Measurements from ENCODE around the gene FRYL. TPM values are rescaled to one million over a fixed set of nuclear protein-coding genes. Genes with fewer than 3 reads are reported as not detected.

The FRYL gene
- total and polyA plus RNA-seq, 2 donors = 33.2 to 44.2 TPM

GRCh38 chr4:48792348-48793006 is 12.4 kb upstream of the FRYL start:
- WGBS = 88% methylated on average over 5 of the region's 5 CpGs
- Histone ChIP-seq H3K27ac (ENCODE audit: low read depth in 1 of 2, low read length in 1 of 2) (no peak overlapping the region), H3K27me3 (ENCODE audit: control insufficient read depth in 2 of 2, insufficient read depth in 1 of 2, low read length in 1 of 2) (no peaks in the 10 kb centered on the region)

GRCh38 chr4:48791313-48791712 is 11.2 kb upstream of the FRYL start:
- Histone ChIP-seq H3K36me3 (ENCODE audit: control insufficient read depth in 2 of 2, insufficient read depth in 2 of 2, low read length in 1 of 2) (no peaks in the 10 kb centered on the region), H3K27me3 (ENCODE audit: control insufficient read depth in 2 of 2, insufficient read depth in 1 of 2, low read length in 1 of 2) (no peaks in the 10 kb centered on the region), H3K9me3 (ENCODE audit: control insufficient read depth in 2 of 2, insufficient read depth in 1 of 2, low read length in 1 of 2) (no peaks in the 10 kb centered on the region), H3K4me3 (ENCODE audit: low read length in 2 of 2) (no peak overlapping the region), H3K4me1 (ENCODE audit: control insufficient read depth in 2 of 2, insufficient read depth in 2 of 2, low read length in 2 of 2) (no peaks in the 10 kb centered on the region), H3K27ac (ENCODE audit: low read depth in 1 of 2, low read length in 1 of 2) (no peak overlapping the region)
- DNase-seq (ENCODE audit: low read depth in 6 of 9, low spot score in 9 of 9) = no peak

More at GRCh38 chr4:48792348-48793006, 12.4 kb upstream of the FRYL start:
- DNase-seq (ENCODE audit: low read depth in 6 of 9, low spot score in 9 of 9) = no peak
- Histone ChIP-seq H3K9me3 (ENCODE audit: control insufficient read depth in 2 of 2, insufficient read depth in 1 of 2, low read length in 1 of 2) (no peaks in the 10 kb centered on the region), H3K4me1 (ENCODE audit: control insufficient read depth in 2 of 2, insufficient read depth in 2 of 2, low read length in 2 of 2) (no peaks in the 10 kb centered on the region), H3K4me3 (ENCODE audit: low read length in 2 of 2) (no peak overlapping the region), H3K36me3 (ENCODE audit: control insufficient read depth in 2 of 2, insufficient read depth in 2 of 2, low read length in 1 of 2) (no peaks in the 10 kb centered on the region)

- H3K36me3 ChIP-seq (ENCODE audit: control insufficient read depth in 2 of 2, insufficient read depth in 2 of 2, low read length in 1 of 2) = no peaks in the 10 kb centered on the region
- no peaks in the 10 kb centered on the region for H3K27me3 ChIP-seq (ENCODE audit: control insufficient read depth in 2 of 2, insufficient read depth in 1 of 2, low read length in 1 of 2)
- no peaks in the 10 kb centered on the region for H3K4me1 ChIP-seq (ENCODE audit: control insufficient read depth in 2 of 2, insufficient read depth in 2 of 2, low read length in 2 of 2)
- no peak overlapping the region for H3K27ac ChIP-seq (ENCODE audit: low read depth in 1 of 2, low read length in 1 of 2)
- DNase-seq (ENCODE audit: low read depth in 6 of 9, low spot score in 9 of 9) = no peak
- no peaks in the 10 kb centered on the region for H3K9me3 ChIP-seq (ENCODE audit: control insufficient read depth in 2 of 2, insufficient read depth in 1 of 2, low read length in 1 of 2)
- H3K4me3 ChIP-seq (ENCODE audit: low read length in 2 of 2) = no peak overlapping the region
Observed at GRCh38 chr4:48790561-48790960, 10.5 kb upstream of the FRYL start.

- H3K4me3 ChIP-seq (ENCODE audit: low read length in 2 of 2) = no peak overlapping the region
- no peak overlapping the region for H3K27ac ChIP-seq (ENCODE audit: low read depth in 1 of 2, low read length in 1 of 2)
- H3K36me3 ChIP-seq (ENCODE audit: control insufficient read depth in 2 of 2, insufficient read depth in 2 of 2, low read length in 1 of 2) = no peaks in the 10 kb centered on the region
- 91% methylated on average over 1 of the region's 1 CpG for WGBS
- no peaks in the 10 kb centered on the region for H3K27me3 ChIP-seq (ENCODE audit: control insufficient read depth in 2 of 2, insufficient read depth in 1 of 2, low read length in 1 of 2)
- no peak for DNase-seq (ENCODE audit: low read depth in 6 of 9, low spot score in 9 of 9)
- no peaks in the 10 kb centered on the region for H3K4me1 ChIP-seq (ENCODE audit: control insufficient read depth in 2 of 2, insufficient read depth in 2 of 2, low read length in 2 of 2)
- H3K9me3 ChIP-seq (ENCODE audit: control insufficient read depth in 2 of 2, insufficient read depth in 1 of 2, low read length in 1 of 2) = no peaks in the 10 kb centered on the region
Observed at GRCh38 chr4:48787056-48787455, 7.0 kb upstream of the FRYL start.

- 99% methylated on average over 2 of the region's 2 CpGs for WGBS
- Histone ChIP-seq H3K9me3 (ENCODE audit: control insufficient read depth in 2 of 2, insufficient read depth in 1 of 2, low read length in 1 of 2) (no peaks in the 10 kb centered on the region), H3K4me1 (ENCODE audit: control insufficient read depth in 2 of 2, insufficient read depth in 2 of 2, low read length in 2 of 2) (peaks cover 0 to under 1% of the 10 kb centered on the region in 2 donors)
Observed at GRCh38 chr4:48786549-48786948, 6.5 kb upstream of the FRYL start.

GRCh38 chr4:48785302-48785701 is 5.2 kb upstream of the FRYL start:
- no peaks in the 10 kb centered on the region for H3K36me3 ChIP-seq (ENCODE audit: control insufficient read depth in 2 of 2, insufficient read depth in 2 of 2, low read length in 1 of 2)

More at GRCh38 chr4:48786549-48786948, 6.5 kb upstream of the FRYL start:
- Histone ChIP-seq H3K36me3 (ENCODE audit: control insufficient read depth in 2 of 2, insufficient read depth in 2 of 2, low read length in 1 of 2) (no peaks in the 10 kb centered on the region), H3K4me3 (ENCODE audit: low read length in 2 of 2) (no peak overlapping the region), H3K27me3 (ENCODE audit: control insufficient read depth in 2 of 2, insufficient read depth in 1 of 2, low read length in 1 of 2) (no peaks in the 10 kb centered on the region), H3K27ac (ENCODE audit: low read depth in 1 of 2, low read length in 1 of 2) (no peak overlapping the region)
- DNase-seq (ENCODE audit: low read depth in 6 of 9, low spot score in 9 of 9) = no peak

GRCh38 chr4:48781968-48782367 is 1.9 kb upstream of the FRYL start:
- peaks cover 10 to 15% of the 10 kb centered on the region in 2 donors for H3K4me1 ChIP-seq (ENCODE audit: control insufficient read depth in 2 of 2, insufficient read depth in 2 of 2, low read length in 2 of 2)
- H3K27ac ChIP-seq (ENCODE audit: low read depth in 1 of 2, low read length in 1 of 2) = no peak overlapping the region
- no peaks in the 10 kb centered on the region for H3K9me3 ChIP-seq (ENCODE audit: control insufficient read depth in 2 of 2, insufficient read depth in 1 of 2, low read length in 1 of 2)
- no peaks in the 10 kb centered on the region for H3K36me3 ChIP-seq (ENCODE audit: control insufficient read depth in 2 of 2, insufficient read depth in 2 of 2, low read length in 1 of 2)
- no peak overlapping the region for H3K4me3 ChIP-seq (ENCODE audit: low read length in 2 of 2)
- no peaks in the 10 kb centered on the region for H3K27me3 ChIP-seq (ENCODE audit: control insufficient read depth in 2 of 2, insufficient read depth in 1 of 2, low read length in 1 of 2)
- DNase-seq (ENCODE audit: low read depth in 6 of 9, low spot score in 9 of 9) = peak in 1 of 9 donors; percentile 32

More at GRCh38 chr4:48785302-48785701, 5.2 kb upstream of the FRYL start:
- Histone ChIP-seq H3K27me3 (ENCODE audit: control insufficient read depth in 2 of 2, insufficient read depth in 1 of 2, low read length in 1 of 2) (no peaks in the 10 kb centered on the region), H3K27ac (ENCODE audit: low read depth in 1 of 2, low read length in 1 of 2) (no peak overlapping the region), H3K9me3 (ENCODE audit: control insufficient read depth in 2 of 2, insufficient read depth in 1 of 2, low read length in 1 of 2) (no peaks in the 10 kb centered on the region), H3K4me3 (ENCODE audit: low read length in 2 of 2) (no peak overlapping the region), H3K4me1 (ENCODE audit: control insufficient read depth in 2 of 2, insufficient read depth in 2 of 2, low read length in 2 of 2) (peaks cover 5 to 10% of the 10 kb centered on the region in 2 donors)
- no peak for DNase-seq (ENCODE audit: low read depth in 6 of 9, low spot score in 9 of 9)

- DNase-seq (ENCODE audit: low read depth in 6 of 9, low spot score in 9 of 9) = peak in 4 of 9 donors; percentile 18 to 60 (median 36)
- Histone ChIP-seq H3K27me3 (ENCODE audit: control insufficient read depth in 2 of 2, insufficient read depth in 1 of 2, low read length in 1 of 2) (no peaks in the 10 kb centered on the region), H3K4me3 (ENCODE audit: low read length in 2 of 2) (peak overlapping the region; percentile 90 to 95), H3K27ac (ENCODE audit: low read depth in 1 of 2, low read length in 1 of 2) (peak overlapping the region in 1 of 2 donors; percentile 82), H3K9me3 (ENCODE audit: control insufficient read depth in 2 of 2, insufficient read depth in 1 of 2, low read length in 1 of 2) (no peaks in the 10 kb centered on the region), H3K36me3 (ENCODE audit: control insufficient read depth in 2 of 2, insufficient read depth in 2 of 2, low read length in 1 of 2) (no peaks in the 10 kb centered on the region), H3K4me1 (ENCODE audit: control insufficient read depth in 2 of 2, insufficient read depth in 2 of 2, low read length in 2 of 2) (peaks cover 10 to 15% of the 10 kb centered on the region in 2 donors)
- under 1% methylated on average over 10 of the region's 10 CpGs for WGBS
Observed at GRCh38 chr4:48780865-48781214, 761 bp upstream of the FRYL start.

GRCh38 chr4:48779095-48779997 is 733 bp downstream of the FRYL start:
- Histone ChIP-seq H3K4me1 (ENCODE audit: control insufficient read depth in 2 of 2, insufficient read depth in 2 of 2, low read length in 2 of 2) (peaks cover 10 to 15% of the 10 kb centered on the region in 2 donors), H3K27me3 (ENCODE audit: control insufficient read depth in 2 of 2, insufficient read depth in 1 of 2, low read length in 1 of 2) (no peaks in the 10 kb centered on the region), H3K4me3 (ENCODE audit: low read length in 2 of 2) (peak overlapping the region; percentile 90 to 95), H3K36me3 (ENCODE audit: control insufficient read depth in 2 of 2, insufficient read depth in 2 of 2, low read length in 1 of 2) (no peaks in the 10 kb centered on the region), H3K27ac (ENCODE audit: low read depth in 1 of 2, low read length in 1 of 2) (peak overlapping the region; percentile 94 to 98), H3K9me3 (ENCODE audit: control insufficient read depth in 2 of 2, insufficient read depth in 1 of 2, low read length in 1 of 2) (no peaks in the 10 kb centered on the region)
- DNase-seq (ENCODE audit: low read depth in 6 of 9, low spot score in 9 of 9) = peak in 8 of 9 donors; percentile 37 to 85 (median 60)
- WGBS = under 1% methylated on average over 108 of the region's 108 CpGs

All from thymus (tissue), 11 donors.